ENCODE measurements around the gene ZNF787.

DNA sequence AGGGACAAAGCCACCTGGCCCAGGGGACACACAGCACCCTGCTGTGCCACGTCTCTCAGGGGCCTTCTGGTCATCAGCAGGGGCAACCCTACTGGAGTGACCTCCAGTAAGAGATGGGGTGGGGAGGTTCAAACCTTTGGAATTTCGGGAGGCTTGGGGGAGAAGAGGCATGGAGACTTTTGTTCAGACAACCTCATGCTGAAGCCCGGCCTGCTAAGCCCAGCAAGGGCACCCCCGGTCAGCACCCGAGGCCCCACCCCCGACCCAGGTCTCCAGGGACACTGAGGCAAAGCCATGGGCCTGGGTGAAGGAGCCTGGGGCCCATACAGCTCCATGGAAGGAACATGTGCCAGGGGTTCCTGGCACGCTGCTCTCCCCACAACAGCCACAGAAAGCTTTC lies 23.3 kb downstream of the ZNF787 start:
- TF ChIP-seq, protein P1, sequence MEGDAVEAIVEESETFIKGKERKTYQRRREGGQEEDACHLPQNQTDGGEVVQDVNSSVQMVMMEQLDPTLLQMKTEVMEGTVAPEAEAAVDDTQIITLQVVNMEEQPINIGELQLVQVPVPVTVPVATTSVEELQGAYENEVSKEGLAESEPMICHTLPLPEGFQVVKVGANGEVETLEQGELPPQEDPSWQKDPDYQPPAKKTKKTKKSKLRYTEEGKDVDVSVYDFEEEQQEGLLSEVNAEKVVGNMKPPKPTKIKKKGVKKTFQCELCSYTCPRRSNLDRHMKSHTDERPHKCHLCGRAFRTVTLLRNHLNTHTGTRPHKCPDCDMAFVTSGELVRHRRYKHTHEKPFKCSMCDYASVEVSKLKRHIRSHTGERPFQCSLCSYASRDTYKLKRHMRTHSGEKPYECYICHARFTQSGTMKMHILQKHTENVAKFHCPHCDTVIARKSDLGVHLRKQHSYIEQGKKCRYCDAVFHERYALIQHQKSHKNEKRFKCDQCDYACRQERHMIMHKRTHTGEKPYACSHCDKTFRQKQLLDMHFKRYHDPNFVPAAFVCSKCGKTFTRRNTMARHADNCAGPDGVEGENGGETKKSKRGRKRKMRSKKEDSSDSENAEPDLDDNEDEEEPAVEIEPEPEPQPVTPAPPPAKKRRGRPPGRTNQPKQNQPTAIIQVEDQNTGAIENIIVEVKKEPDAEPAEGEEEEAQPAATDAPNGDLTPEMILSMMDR (conservative IDR thresholded peaks at IDR 0.05): no peak
- TF ChIP-seq ZFX (IDR thresholded peaks at IDR 0.05): no peak

Measured in C4-2B (cell line).